HT-29 (cell line): ENCODE data around the gene SH2B2. TPM values are rescaled to one million over a fixed set of nuclear protein-coding genes. Genes with fewer than 3 reads are reported as not detected.
A peak's percentile ranks its signal among the peaks of the same experiment; 100 is the strongest.
"Not testable (repeated sequence)": the region's sequence is repeated elsewhere in the genome, so short reads cannot be mapped to it uniquely, and the experiment has no call there.

Experiments
- DNase-seq: peaks from one replicate; pipeline ENCODE4 v3.0.0-alpha.2; 2015; ENCODE audit warnings: low spot score
- total RNA-seq: library from RNA; depleted of rRNA; stranded (reverse); fragments of >200 nt; shearing (Covaris generic); gene quantifications from 2 replicates; pipeline ENCODE4 v1.2.3, GENCODE V29; 2014

SH2B2 gene
- total RNA-seq, 1 experiment from 2014 or later, result 2.0 TPM

GRCh38 chr7:102285540-102286236 lies 980 bp upstream of the SH2B2 start:
- DNase-seq, result no peak

GRCh38 chr7:102287111-102287980 lies 678 bp downstream of the SH2B2 start:
- DNase-seq, result no peak

- peak; percentile 16 for DNase-seq
Measured at GRCh38 chr7:102287981-102288278, 1.3 kb downstream of the SH2B2 start.

GRCh38 chr7:102288285-102288930 lies 1.7 kb downstream of the SH2B2 start:
- DNase-seq, result peak; percentile 25

GRCh38 chr7:102289057-102289456 lies 2.4 kb downstream of the SH2B2 start:
- DNase-seq, result no peak

GRCh38 chr7:102291056-102291915 lies 4.6 kb downstream of the SH2B2 start:
- DNase-seq, result no peak

GRCh38 chr7:102291916-102292267 lies 5.2 kb downstream of the SH2B2 start:
- no peak for DNase-seq

- DNase-seq, result no peak
Measured at GRCh38 chr7:102292813-102293798, 6.4 kb downstream of the SH2B2 start.

- no peak for DNase-seq
Measured at GRCh38 chr7:102294589-102294988, 7.9 kb downstream of the SH2B2 start.

- no peak for DNase-seq
Measured at GRCh38 chr7:102295346-102296178, 8.9 kb downstream of the SH2B2 start.

GRCh38 chr7:102296179-102296438 lies 9.4 kb downstream of the SH2B2 start:
- DNase-seq, result no peak

- DNase-seq, result no peak
Measured at GRCh38 chr7:102296514-102296913, 9.8 kb downstream of the SH2B2 start.

- no peak for DNase-seq
Measured at GRCh38 chr7:102297487-102298218, 11.0 kb downstream of the SH2B2 start.

- no peak for DNase-seq
Measured at GRCh38 chr7:102300643-102301221, 14.1 kb downstream of the SH2B2 start.

GRCh38 chr7:102301367-102301766 lies 14.7 kb downstream of the SH2B2 start:
- not testable (repeated sequence) for DNase-seq

- no peak for DNase-seq
Measured at GRCh38 chr7:102302025-102302424, 15.4 kb downstream of the SH2B2 start.

GRCh38 chr7:102303669-102304422 lies 17.2 kb downstream of the SH2B2 start:
- DNase-seq, result no peak

- DNase-seq, result no peak
Measured at GRCh38 chr7:102304668-102305067, 18.0 kb downstream of the SH2B2 start.
